ENCODE data around the gene BFAR. TPM values are rescaled to one million over a fixed set of nuclear protein-coding genes. Genes with fewer than 3 reads are reported as not detected.
A peak's percentile ranks its signal among the peaks of the same experiment; 100 is the strongest.

BFAR gene
- total and polyA plus RNA-seq, 2 of the 8 experiments (the other 6 are each of a cell fraction or from before 2014, with no cell fraction given), result 56.9 to 78.2 TPM

- Histone ChIP-seq H2BK5ac (ENCODE audit: low read depth, low read length) (peak overlapping the region; percentile 96; the same call in 1 of the 2 replicates), H3K79me1 (ENCODE audit: low read depth, low read length) (no peaks in the 10 kb centered on the region), H4K91ac (replicated peaks; ENCODE audit: insufficient read length, low read length) (no peak overlapping the region), H3K4ac (replicated peaks; ENCODE audit: insufficient read length, low read depth, low read length) (no peak overlapping the region), H3K4me1 (replicated peaks in 1 of 4; ENCODE audit: control insufficient read depth in 3 of 4, insufficient read depth in 4 of 4, low read length in 3 of 4) (peaks cover 2 to 8% (median 6%) of the 10 kb centered on the region in 4 experiments; a peak in 5 of 7 replicates), H3K79me2 (ENCODE audit: control insufficient read depth in 1 of 2, insufficient read depth in 2 of 2, low read length in 2 of 2) (peaks cover 0 to 25% of the 10 kb centered on the region in 2 experiments; a peak in 2 of 4 replicates), H3K9ac (replicated peaks in 1 of 4; ENCODE audit: extremely low read depth in 1 of 4, low read depth in 3 of 4, low read length in 3 of 4) (peak overlapping the region; percentile 44 to 92 (median 88)), H3K36me3 (ENCODE audit: control insufficient read depth in 2 of 4, insufficient read depth in 4 of 4, low read length in 3 of 4) (peaks cover 0 to 37% (median 18%) of the 10 kb centered on the region in 4 experiments; a peak in 5 of 8 replicates), H2BK15ac (ENCODE audit: low read length) (no peak overlapping the region), H2AFZ (ENCODE audit: low read length) (no peak overlapping the region), H2BK20ac (ENCODE audit: low read length) (no peak overlapping the region), H3K27me3 (replicated peaks in 1 of 4; ENCODE audit: control insufficient read depth in 3 of 4, extremely low read depth in 1 of 4, insufficient read depth in 3 of 4, low read length in 3 of 4) (no peaks in the 10 kb centered on the region), H4K20me1 (replicated peaks in 1 of 2; ENCODE audit: control insufficient read depth in 1 of 2, insufficient read depth in 2 of 2, low read length in 2 of 2) (no peaks in the 10 kb centered on the region), H3K23ac (ENCODE audit: insufficient read length) (no peak overlapping the region), H4K8ac (ENCODE audit: extremely low read depth, insufficient read depth, low read length) (peak overlapping the region; percentile 98; the same call in 1 of the 2 replicates), H3K4me2 (ENCODE audit: insufficient read depth in 1 of 2, low read depth in 2 of 2, low read length in 2 of 2) (peak overlapping the region; percentile 86 to 88), H2BK120ac (replicated peaks; ENCODE audit: low read depth, low read length) (no peak overlapping the region), H4K5ac (ENCODE audit: insufficient read length, low read depth, low read length) (no peak overlapping the region), H2AK5ac (ENCODE audit: low read depth, low read length) (no peak overlapping the region), H3K14ac (ENCODE audit: insufficient read length) (no peak overlapping the region), H3K18ac (ENCODE audit: extremely low read depth, low read length) (peak overlapping the region; percentile 95; the same call in 1 of the 2 replicates), H3K23me2 (ENCODE audit: low read depth, low read length) (peaks cover 5% of the 10 kb centered on the region), H3K56ac (replicated peaks; ENCODE audit: insufficient read length, low read depth, low read length) (no peak overlapping the region), H3K4me3 (ENCODE audit: extremely low read depth in 1 of 4, insufficient read depth in 2 of 4, low read depth in 3 of 4, low read length in 4 of 4) (peak overlapping the region; percentile 79 to 95 (median 86)), H2BK12ac (ENCODE audit: low read depth, low read length) (no peak overlapping the region), H3K27ac (ENCODE audit: low read depth, low read length) (peak overlapping the region; percentile 96), H3K9me3 (ENCODE audit: insufficient read depth in 2 of 2, low read depth in 1 of 2, low read length in 1 of 2) (no peaks in the 10 kb centered on the region)
- ChIA-PET POLR2A (ENCODE audit: partially characterized antibody) (interaction anchor here (0.7 to 2.4 kb wide), 12 partner anchors 9 to 42 kb away, joined by 3 to 19 read pairs (median 6); no protein-coding TSS in a partner anchor), CTCF (ENCODE audit: partially characterized antibody) (no interaction called here)
- DNase-seq (ENCODE audit: low read depth in 1 of 2, low spot score in 2 of 2) (no peak), FAIRE-seq (no peak)
- WGBS, 2 experiments (ENCODE audit: extremely low coverage in 1 of 2, insufficient coverage in 1 of 2, insufficient read length in 1 of 2, insufficient replicate concordance in 2 of 2, low coverage in 1 of 2, low lambda C conversion rate in 2 of 2, missing lambda C conversion rate in 1 of 2), result 66% methylated on average over 12 of the region's 12 CpGs; no CpG with 5 or more reads in 1 of the 2 experiments
- no peak for TF ChIP-seq ATF3 (IDR thresholded peaks at IDR 0.05; ENCODE audit: insufficient read depth, low read depth, low read length)
- TF ChIP-seq JUND (IDR thresholded peaks at IDR 0.05; ENCODE audit: low read length), result no peak
- TF ChIP-seq SP4 (IDR thresholded peaks at IDR 0.05; ENCODE audit: low read length), result no peak
- TF ChIP-seq BCL11A (IDR thresholded peaks at IDR 0.05; ENCODE audit: low read depth in 2 of 2, low read length in 2 of 2), result no peak
- TF ChIP-seq JUN (IDR thresholded peaks at IDR 0.05; ENCODE audit: low read depth, low read length), result no peak
- TF ChIP-seq BRCA1 (IDR thresholded peaks at IDR 0.05; ENCODE audit: low read depth, low read length), result no peak
- TF ChIP-seq SP2 (IDR thresholded peaks at IDR 0.05; ENCODE audit: low read length), result no peak
- no peak for TF ChIP-seq YY1 (IDR thresholded peaks at IDR 0.05; ENCODE audit: low read depth, low read length)
- no peak for TF ChIP-seq EP300 (IDR thresholded peaks at IDR 0.05; ENCODE audit: borderline replicate concordance in 1 of 2, low read depth in 2 of 2, low read length in 2 of 2)
These were observed 3.7 kb upstream of the BFAR start for GRCh38 chr16:14628806-14629611.
